Measurements from ENCODE around the gene TNNI2.

TNNI2 gene

GRCh38 chr11:1889941-1890855 is 51.4 kb downstream of the TNNI2 start:
- no peak for DNase-seq

All from NCI-H1092 treated with DMSO at 0.1 percent for 48 hours (cell line).